Superior temporal gyrus (tissue), 1 donor: ENCODE results near the gene FMNL2.
A peak's percentile ranks its signal among the peaks of the same experiment; 100 is the strongest.

Experiments
- DNase-seq: peaks from one replicate; pipeline ENCODE4 v3.0.0-alpha.2; 2016; ENCODE audit errors: extremely low spot score

FMNL2 gene

DNA sequence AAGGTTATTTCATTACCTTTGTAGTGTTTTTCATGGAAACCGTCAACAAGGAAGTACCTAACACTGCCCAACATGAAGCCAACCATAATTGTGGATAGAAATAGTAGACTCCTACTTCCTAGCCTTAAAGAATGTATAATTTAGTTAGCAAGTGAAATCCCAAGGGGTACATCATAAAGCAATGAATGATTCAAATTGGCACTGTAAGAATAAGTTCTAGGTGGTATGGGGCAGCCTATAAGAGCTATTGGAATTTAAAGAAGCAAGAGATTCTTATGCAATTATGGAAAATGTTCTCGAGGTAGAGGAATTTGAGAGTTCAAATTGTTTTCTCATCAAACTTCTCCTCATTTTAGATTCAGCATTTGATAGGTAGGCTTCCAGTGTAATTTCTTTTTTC lies 157.9 kb downstream of the FMNL2 start:
- DNase-seq = no peak

DNA sequence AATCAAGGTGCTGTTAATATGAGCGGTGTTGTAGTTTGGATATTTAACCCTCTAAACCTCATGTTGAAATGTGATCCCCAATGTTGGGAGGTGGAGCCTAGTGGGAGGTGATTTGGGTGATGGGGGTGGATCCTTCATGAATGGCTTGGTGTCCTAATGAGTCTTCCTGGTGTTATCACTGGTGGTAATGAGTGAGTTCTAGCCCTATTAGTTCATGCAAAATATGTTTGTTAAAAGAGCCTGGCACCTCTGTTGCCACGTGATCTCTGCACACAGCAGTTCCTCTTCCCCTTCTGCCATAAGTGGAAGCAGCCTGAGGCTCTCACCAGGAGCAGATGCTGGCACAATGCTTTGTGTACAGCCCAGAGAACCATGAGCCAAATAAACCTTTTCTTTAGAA lies 158.4 kb downstream of the FMNL2 start:
- no peak for DNase-seq

DNA sequence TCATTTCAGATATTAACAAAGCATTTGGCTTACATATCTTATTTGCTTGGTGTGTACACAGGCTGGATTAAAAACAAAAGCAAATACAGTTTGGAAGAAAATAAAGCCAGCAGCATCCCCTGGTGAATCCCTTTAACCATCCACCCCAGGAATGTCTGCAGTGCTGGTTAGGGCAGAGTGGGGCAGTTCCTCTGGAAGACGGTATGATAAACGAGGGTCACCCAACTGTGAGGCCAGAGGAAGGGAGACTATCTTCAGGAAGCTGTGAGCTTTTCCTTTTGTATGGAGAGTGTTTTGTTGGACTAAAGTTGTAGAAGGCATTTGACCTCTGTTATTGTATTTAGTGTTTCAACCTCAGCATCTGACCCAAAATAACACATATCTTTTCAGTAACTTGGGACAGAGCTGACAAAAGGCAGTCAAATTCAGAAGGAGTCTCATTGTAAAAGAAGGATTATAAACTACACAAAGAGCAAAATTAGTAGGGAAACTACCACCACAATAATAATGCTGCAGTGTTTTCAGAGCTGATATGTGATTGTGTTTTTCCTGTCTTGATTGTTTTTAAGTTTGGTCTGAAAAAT lies 159.1 kb downstream of the FMNL2 start:
- DNase-seq = no peak

DNA sequence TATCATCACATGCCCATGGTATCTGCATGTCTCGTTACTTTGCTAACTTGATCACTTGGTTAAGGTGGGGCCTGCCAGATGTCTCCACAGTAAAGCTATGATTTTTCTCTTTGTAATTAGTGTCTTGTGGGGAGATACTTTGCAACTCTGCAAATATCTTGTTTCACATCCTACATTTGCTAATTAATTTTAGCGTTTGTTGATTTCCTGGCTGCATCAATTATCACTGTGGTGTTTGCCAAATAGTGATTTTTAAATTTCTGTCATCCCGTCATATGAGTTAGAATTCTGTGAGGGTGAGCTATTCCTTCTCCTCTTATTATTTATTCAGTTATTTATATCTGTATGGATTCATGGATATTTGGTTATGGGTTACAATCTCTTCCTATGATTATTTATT lies 161.4 kb downstream of the FMNL2 start:
- DNase-seq = no peak

DNA sequence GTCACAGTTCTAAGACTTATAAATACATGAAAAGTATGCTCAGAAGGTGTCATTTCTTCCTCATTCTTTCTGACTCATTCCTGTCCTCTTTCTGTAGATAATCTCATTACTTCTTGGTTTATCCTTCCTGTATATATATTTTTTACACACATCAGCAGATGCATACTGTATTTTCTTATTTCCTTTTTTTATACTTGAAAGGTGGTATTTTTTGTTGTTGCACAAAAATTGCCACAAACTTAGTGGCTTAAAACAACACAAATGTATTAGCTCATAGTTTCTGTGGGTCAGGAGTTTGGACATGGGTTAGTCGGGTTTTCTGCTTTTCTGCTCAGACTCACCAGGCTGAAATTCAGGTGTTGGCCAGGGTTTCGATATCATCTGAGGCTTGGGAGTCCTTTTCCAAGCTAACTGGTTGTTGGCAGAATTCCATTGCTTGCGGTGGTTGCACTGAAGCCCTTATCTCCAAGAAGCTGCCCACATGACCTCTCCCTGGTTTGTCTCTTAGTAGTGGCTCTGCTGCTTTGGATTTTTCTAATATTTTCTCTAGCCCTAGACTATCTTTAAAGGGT lies 162.6 kb downstream of the FMNL2 start:
- no peak for DNase-seq

DNA sequence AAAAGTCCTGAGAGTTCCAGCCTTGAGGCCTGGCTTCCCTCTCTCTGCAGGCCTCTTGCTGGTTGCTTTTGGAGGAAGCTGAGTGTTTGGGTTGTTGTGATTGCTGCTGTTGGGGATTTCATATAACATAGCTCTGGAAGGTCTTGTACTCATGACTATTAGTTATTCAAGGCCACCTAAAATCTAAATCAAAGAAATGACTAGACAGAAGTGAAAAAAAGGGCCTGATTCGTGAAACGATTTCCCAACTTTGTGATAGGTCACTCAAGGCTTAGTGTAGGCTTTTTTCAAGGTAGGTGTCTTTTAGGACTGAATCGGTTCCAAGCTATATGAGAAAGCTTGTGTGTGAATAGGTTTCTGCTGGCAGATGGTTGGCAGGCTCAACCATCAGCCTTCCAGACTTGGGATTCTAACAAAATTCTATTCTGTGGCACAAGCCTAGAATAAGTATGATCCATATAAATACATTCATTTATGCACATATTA lies 164.4 kb downstream of the FMNL2 start:
- DNase-seq = peak; percentile 83

DNA sequence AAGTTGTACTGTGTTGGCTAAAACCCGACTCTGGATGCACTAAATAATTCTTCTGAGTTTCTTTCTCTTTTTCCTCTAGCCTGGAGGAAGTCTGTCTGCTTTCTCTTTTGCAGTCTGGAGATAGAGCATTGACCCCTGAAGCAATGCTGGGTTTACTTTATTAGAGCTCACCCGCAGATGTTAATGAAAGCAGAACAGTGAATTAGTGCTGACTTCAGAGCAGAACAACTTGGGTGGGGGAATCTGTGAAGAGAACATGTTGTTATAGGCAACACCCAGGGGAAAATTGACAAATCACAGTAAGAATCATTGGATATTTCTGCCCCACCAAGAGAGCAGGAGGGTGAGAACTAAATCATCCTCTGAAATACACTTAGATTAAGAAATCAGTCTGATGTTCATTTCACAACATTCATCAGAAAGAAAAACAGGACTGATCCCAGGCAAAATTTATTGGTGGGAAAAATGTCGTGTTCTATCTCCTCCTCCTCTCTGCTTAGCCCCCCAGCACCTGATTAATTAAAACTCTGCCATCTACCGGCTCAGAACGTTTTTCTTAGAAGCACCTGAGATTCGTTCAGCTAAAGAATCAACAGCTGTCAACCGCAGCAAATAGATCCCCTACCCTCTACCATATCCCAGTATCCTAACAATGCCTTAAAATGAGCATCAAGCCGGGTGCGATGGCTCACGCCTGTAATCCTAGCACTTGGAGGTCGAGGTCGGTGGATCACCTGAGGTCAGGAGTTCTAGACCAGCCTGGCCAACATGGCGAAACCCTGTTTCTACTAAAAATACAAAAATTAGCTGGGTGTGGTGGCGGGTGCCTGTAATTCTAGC lies 165.1 kb downstream of the FMNL2 start:
- DNase-seq = no peak

DNA sequence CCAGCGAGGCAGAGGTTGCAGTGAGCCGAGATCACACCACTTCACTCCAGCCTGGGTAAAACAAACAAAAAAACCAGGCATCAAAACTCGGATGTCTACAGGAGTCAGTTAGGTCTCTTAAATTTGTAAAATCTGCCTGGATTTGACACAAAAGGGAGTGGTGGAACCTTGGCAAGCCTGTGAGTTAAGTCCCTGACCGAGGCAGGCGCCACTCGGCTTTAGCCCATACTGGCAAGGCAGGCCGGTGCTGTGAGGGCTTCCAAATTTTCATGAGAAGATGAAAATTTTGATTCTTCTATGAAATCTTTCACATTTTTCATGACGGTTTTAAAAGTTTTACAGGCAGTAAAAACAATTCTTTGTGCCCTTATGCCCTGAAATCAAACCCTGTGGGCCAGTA lies 165.8 kb downstream of the FMNL2 start:
- no peak for DNase-seq

DNA sequence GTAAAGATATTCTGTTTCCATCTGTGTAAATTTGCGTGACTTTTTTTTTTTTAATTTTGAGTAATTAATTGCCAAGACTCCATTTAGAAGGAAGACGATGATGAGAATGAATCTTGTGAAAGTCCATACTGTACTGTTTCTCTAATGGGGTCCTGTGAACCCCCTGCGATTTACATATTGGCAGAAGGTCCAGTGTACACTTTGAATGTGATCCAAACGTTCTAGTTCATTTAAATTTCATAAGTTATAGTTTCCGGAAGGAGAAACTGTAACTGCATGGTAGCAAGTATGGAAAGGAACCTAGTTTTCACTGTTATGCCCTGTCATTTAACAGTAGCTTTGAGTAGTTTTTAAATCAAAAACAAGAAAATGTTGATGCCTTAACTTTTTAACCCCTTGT lies 166.7 kb downstream of the FMNL2 start:
- no peak for DNase-seq

DNA sequence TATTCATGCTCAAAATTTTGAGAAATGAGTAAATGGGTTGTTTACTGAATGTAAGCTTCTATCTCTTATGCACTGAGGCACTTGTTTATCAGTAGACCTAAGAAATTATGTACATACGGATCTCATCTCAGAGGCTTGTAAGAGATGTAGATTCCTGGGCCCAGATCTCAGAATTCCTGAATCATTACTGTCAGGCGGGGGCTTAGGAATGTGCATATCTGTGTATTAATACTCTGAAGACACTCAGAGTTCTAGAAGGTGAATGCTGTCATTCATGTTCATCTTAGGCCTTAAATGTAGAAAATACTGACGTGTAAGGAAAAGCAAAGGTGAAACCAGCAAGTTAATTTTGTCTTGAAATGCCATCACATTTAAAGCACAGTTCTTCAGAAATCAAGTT lies 169.6 kb downstream of the FMNL2 start:
- DNase-seq = no peak

DNA sequence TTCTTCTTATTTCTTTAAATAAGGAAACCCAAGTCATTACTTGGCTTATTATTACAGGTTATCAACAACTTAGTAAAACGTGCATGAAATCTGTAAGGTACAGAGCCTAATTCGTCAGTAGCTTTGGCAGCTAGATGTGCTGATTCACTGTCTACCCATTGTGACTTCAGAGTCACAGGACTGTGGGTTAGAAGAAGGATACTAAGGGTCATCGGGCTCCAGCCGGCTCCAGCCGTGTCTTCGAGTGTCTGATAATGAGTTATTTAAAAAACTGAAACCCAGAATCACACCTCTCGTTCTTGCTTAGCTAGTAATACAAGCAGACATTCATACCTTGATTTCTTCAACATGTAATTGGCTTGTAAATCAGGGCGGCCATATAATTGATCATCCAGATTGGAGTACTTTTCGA lies 170.5 kb downstream of the FMNL2 start:
- peak; percentile 92 for DNase-seq

DNA sequence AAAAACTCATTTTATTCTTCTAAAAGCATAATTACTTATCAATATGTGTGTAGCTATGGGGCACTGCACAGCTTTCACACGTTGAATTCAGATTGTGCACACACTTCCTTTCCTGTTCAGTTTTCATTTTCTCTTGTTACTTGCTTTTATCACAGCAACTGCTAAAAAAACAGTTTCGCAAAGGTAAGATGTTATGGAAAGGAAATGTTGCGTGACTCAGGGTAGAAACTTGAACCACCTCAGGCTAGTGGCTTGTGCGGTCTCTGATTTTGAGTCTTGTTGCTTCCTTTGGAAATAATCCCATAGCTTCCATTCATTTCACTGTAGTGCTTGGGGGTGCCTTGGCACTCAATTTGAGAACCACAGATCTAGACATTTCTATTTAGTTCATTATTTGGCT lies 171.9 kb downstream of the FMNL2 start:
- DNase-seq = no peak

DNA sequence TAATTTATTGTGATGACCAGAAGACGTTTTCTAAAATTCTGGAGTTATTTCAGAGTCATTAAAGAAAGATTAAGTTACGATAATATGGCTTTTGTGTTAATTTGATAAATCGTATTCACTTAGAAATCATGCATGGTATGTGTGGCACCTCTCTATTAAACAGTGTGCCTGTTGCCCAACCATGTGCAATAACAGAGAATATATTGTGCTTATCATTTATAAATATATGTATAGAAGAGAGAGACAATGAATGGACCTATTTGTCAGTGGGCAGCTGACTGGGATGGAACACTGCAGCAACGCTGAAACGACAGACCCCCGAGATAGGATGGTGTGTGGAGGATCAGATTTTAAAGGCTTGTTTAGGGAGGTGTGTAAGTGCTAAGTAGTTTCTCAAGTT lies 172.9 kb downstream of the FMNL2 start:
- no peak for DNase-seq

DNA sequence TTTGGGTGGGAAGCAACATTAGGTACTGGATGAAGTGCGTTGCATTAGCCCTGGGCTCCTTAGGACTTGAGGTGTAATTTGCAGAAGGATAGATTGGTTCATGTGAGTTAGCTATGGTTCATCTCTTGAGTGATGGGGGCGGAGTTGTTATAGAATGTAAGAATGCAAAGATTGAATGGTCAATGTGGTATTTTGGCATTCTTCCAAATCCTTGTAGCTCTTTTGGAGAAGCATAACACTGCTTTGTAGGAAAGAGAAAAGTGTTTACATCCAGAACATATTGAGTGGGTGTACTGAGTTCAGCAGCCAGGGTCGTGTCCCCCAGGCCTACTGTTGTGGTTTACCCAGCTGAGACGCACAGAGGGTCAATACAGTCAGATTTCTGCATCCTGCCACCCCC lies 173.5 kb downstream of the FMNL2 start:
- DNase-seq = peak; percentile 69

DNA sequence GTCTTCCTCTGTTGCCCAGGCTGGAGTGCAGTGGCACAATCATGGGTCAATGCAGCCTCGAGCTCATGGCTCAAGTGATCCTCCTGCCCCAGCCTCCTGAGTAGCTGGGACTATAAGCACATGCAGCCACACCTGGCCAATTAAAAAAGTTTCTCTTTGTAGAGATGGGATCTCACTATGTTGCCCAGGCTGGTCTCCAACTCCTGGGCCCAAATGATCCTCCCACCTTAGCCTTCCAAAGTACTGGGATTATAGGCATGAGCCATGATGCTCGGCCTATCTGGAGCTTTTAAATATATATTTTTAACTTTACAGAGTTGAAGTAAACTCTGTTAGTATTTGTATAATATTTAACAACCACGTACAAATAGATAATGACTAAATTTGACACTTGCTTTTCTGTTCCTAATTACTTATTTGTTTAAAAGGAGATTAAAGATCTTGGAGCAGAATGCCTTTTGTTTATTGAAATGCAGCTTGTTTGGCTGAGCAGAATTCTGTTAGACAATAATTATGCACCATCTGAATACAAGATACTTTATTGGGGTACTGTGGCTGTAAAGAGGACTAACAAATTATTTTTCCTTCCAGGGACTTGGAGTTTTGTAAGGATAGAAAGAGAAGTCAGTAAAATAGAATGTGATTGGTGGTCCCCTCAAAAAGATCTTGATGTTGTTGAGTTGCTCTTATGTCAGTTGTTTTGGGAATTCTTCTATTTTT lies 175.0 kb downstream of the FMNL2 start:
- no peak for DNase-seq

DNA sequence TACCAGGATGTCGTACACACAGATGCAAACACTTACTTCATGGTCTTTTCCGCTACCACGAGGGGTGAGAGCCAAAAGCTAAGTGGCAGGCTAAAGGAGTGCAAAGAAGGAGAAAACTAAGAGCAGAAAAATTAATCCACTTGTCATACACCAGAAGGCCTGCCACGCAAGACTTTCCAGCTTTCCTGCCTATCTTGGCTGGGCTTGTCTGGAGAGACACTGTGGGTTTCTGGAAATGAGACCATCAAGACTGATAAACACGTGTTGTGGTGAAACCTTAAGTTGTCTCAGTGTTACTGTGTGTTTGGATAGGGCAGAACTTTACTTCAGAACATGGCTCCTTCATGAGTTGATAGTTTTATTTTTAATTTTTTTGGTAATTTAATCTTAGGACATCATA lies 175.6 kb downstream of the FMNL2 start:
- no peak for DNase-seq

DNA sequence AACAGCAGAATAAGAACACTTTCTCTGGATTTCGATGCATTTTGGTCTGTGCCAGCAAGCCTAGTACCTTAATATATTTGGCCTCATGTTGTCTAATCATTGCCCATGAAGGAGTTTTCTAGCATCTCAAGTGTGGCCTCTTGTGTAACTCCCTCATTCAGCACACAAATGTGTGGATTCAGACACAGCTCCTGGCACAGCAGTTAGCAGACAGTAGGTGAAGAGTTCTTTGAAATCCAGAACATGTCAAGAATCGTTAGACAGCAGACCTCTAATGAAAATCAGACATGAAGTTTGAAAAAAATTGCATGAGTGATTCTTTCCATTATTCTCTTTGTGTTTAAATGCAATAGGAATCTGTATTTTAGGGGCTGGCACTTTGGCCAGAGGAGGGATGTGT lies 177.0 kb downstream of the FMNL2 start:
- no peak for DNase-seq

DNA sequence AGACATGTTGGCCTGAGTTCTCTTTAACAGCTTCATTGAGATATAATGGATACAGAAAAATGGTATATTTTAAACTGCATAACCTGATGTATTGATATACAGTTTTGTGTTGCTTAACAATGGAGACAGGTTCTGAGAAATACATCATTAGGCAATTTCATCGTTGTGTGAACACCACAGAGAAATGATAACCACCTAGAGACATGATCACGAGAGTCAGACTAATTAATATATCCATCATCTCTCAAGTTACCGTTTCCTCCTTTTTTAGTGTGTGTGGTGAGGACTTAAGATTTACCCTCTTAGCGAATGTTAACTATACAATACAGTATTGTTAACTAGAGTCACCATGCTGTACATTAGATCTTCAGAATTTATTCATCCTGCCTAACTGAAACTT lies 178.1 kb downstream of the FMNL2 start:
- DNase-seq = no peak

DNA sequence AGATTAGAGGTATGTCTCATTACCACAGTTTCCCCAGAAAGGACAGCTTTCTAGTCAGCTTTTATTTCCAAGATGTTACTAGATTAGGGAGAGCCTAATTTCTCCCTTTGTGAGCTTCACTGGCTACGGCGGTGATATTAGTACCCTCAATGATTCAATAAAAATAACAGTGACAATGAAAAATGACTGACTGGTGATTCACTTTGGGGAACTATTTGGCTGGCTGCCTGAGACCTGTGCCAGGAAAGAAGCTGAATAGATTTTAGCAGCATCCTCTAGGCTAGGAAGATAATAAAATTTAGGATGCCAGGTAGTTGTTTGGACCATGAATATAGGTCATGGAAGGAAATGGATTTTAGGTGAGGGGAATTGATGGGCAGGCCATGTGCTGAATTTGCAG lies 178.7 kb downstream of the FMNL2 start:
- no peak for DNase-seq

DNA sequence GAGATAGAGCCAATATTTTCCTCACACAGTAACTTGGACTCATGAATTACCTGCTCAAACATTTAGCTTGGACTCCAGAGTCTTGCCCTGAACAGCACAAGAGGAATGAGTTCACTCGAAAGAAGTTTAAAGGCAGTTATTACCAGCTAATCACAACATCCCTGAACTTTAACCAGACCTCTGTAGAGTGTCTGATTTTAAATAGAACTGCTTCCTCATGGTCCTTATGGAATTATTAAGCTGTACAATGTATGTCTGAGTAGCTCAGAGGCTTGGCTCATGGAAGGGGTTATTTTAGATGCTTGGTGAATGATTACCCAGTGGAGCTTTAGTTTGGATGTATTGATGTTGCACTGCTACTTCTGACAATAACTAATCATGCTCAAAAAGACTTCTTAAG lies 183.1 kb downstream of the FMNL2 start:
- DNase-seq = no peak

DNA sequence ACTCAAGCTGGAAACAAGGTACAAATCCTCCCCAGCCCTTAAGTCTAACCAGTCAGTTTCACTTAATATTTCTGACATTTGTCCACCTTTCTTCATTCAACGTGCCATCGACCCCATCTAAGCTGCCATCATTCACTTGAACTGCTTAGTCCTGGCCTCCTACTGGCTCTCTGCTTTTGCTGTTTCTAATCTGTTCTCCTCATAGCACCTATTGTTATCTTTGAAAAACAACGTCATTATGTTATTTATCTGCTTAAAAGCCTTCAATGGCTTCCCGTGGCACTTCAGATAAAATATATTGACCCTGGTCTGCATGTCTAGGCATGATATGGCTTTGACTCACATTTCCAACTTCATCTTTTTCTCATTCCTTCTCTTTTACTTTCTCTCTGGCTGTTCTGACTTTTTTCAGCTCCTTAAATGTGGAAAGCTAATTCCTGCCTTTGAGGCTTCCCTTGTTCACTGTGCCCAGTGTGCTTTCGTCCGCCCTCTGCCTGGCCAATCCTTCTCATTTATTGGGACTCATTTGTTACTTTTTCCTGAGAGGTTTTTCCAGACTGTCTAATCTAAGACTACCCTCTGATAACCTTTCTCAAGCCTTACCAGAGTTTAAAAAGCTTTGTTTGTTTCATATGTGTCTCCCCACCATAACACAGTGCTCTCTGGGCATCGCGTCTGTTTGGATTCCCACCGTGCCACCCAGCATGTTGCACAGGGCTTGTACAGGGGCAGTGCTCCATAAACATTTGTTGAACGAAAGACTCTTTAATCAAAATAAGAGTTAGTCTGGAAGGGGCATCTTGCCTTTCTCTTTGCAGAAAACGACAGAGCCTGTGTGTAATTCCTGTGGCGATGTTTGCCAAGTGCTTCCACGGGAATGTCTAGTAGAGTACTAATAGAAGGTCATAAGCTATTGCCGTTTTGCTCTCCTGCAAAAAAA lies 183.9 kb downstream of the FMNL2 start:
- peak; percentile 74 for DNase-seq
